Activated CD4-positive, alpha-beta T cell treated with anti-CD3 and anti-CD28 coated beads for 1 hour (primary cell): ENCODE measurements around the gene ZNF319.

Source experiments
- DNase-seq: peaks from one replicate; pipeline ENCODE4 v3.0.0-alpha.2; 2020

Gene ZNF319

DNA sequence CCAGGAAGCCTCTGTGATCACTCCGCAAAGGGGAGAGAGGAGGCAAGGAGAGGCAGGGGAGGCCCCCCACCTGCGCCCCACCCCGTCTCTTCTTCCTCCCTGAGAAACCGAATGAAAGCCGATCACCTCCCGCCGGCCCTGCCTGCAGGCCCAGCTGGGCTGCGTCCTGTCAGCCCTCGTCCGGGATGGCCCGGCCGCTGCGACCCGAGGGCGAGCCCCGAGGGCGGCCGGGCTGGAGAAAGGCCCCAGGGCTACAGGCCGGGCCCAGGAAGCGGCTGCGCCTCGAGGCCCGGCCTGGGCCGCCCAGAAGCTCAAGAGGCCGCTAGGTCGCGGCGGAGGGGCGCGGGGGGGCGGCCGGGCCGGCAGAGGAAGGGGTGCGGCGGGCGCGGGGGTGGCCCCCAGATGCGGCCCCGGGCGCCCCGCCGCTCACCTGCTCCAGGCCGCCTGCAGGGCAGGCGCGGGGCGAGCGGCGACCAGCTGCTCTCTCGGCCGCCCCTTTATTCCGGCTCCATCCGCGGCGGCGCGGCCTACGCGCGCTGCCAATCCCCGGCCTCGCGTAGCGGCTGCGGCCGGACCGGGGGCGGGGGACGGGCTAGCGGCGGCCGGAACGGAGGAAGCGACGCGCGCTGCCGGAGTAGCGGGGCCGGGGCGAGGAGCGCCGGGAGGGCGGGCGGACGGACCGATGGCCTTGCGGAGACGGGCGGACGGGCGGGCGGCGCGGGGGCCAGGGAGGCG is at the start of gene ZNF319:
Gene ZNF319 (minus strand): TSS at position 702 of the 735 bp plus-strand sequence. CDS start 2,407 bp downstream, outside the sequence.
- no peak for DNase-seq

DNA sequence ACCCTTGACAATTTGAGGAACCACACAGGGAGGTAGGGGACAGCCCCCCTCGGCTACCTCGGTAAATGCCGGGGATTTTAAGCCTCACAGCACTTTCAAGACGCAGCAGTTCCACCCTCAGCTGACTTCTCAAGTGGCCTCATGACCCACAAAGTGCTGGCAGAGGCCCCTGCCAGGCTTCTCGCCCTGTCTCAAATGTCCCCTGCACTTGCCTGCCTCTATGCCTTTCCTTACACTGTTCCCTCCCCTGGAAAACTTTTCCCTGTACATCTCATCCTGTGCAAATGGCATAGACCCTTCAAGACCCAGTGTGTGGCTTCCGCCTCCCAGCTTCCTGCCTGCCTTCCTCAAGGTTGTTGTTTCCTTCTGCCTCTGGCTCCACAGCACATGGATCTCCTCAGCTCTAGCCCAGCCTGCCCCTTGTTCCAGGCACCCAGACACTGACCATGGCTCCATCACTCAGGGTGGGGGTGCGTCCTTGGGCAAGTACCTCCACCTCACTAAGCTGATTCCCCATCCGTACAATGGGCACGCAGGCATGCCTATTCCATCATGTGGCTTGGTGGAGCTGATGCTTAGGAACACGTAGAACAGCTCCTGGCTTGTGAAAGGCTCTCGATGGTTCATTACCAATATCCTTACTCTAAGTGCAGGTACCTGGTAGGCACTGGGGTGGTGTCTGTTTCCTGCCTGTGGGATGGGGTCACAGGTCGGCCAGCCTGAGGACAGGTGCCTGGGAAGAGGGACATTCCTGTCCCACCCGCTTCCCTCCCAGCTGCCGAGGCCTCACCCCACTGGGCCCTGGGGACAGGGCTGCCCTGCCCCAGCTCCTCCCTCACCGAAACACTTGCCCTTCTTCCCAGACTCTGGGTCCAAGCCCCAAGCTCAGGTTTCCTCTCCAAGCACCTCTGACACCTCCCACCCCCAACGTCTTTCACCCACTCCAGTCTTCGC is 49.0 kb upstream of the ZNF319 start:
- no peak for DNase-seq

DNA sequence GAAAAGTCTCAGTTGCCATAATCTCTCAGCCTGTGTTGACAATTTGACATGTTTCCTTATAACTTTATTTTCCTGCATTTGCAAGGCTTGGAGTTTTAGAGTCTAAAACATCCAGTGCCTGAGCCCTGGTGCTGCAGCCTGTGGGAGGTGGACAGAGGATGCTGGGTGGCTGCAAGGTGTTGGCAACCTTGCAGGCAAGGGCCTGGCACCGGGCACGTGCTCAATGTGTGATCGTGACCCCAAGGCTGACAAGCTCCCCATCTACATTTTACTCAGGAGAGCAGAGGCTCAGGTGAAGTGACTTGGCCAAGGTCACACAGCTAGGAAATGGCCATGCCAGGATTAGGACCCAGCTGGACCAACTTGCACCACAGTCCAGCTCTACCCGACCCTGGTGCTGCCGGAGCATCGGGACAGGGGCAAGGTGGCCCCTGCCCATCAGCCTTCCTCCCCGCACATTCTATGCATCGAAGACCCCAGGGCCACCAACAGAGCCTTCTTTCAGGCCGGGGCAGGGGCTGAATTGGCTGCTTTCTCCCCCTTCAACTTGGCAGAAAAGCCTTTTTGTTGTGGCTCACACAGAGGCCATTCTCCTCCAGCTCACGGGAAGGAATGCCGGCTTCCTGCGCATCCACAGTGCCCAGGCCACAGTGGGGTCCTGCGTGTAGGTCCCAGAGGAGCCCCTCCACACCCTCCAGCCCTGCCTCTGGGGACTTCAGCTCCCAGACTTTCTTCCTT is 48.2 kb upstream of the ZNF319 start:
- DNase-seq, result no peak

DNA sequence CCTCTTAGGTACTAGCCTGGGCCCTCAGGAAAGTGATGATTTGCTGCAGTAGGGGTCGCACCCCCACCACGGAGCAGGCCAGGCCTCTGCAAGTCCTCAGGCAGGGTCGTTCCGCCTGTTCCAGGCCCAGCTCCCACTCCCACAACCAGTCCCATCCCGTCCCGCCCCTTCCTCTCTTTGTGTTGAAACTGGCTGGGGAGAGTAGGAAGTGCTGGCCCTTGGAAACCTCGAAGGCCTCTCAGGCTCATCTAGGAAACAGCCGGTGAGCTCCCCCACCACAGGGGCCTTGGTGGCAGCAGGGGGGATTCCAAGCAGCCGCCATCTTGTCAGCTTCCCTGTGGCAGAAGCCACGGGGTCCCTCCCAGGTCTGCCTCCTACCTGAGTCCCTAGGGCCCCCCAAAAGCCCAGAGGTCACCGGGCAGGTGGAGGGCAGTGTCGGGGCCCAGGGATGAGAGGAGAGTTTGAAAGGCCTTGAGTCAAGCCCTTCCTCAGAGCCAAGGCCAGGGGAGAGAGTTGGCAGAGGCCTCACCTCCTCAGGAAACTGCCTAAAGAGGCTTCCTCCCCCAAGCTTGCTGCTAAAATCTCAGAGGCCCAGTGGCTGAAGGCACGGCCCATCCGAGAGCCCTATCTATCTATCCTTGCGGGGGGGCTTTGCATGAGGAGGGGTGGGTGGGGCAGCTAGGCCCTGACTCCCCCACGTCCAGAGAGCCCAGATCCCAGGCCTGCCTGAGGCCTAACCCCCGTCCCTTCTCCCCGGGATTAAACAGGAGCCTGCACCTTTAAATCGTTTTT is 47.3 kb upstream of the ZNF319 start:
- DNase-seq, result no peak

DNA sequence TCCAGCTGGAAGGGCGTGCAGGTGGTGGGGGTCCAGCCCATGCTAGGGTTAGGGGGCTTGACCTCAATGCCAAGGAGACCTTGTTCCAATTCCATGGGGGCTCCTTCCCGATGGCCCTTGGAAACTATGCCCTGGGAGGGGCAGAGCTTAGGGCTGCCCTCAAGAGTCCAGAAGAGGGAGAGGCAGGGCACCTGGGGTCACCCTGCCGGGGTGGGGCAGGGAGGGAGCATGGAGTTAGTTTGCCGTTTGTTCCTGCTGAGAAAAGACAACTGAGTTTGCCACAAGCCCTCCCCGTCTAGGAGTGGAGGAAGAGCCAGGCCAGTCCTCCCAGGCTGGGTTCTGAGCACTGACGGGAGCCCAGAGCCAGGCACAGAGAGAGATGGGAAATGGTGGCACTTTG is 46.5 kb upstream of the ZNF319 start:
- DNase-seq, result no peak

DNA sequence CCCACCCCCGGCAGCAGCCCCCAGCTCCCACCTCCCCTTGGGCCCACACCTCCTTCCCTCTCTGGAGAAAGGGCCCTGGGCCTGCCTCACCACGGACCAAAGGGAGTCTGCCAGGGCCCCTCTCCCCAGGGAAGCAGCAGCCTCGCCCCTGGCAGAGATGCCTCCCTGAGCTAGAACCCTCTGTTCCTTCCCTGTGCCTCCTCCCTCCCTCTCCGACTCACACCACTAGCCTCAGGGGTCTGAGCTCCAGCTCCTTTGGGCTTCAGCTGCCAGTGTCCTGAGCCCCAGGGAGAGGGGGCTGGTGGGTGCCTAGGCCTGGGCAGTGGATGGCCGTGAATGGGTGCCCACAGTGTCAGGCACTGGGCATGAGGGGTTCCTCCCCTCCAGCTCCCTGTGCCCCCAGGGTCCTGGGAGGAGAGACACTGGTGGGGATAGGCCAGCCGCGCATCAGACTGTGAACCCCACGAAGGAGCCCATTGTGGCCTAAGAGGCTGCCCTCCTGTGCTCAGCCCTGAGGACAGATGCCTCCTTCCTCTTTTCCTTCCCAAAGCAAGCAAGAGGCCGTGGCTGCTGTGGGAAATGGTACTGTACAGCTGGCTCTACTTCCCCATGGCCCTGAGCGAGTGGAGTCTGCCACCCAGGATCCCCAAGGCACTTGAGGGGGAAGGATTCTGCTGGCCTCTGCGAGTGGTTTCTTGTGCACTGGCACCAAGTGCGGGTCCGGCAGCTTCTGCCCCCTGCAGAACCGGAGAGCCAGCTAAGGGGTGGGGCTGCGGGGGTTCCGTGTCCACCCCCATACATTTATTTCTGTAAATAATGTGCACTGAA is 45.8 kb upstream of the ZNF319 start:
- DNase-seq, result no peak

DNA sequence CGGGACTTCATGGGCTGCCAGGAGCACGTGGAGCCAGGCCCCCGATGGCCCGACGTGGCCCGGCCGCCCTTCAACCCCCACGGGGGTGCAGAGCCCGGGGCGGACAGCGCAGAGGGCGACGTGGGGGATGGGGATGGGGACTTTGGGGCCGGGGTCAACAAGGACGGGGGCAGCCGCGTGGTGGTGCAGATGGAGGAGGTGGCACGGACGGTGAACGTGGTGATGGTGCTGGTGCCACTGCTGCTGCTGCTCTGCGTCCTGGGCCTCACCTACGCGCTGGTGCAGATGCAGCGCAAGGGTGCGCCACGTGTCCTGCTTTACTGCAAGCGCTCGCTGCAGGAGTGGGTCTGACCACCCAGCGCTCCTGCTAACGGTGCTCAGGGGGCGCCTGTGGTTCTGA is 44.6 kb upstream of the ZNF319 start:
- DNase-seq, result no peak

DNA sequence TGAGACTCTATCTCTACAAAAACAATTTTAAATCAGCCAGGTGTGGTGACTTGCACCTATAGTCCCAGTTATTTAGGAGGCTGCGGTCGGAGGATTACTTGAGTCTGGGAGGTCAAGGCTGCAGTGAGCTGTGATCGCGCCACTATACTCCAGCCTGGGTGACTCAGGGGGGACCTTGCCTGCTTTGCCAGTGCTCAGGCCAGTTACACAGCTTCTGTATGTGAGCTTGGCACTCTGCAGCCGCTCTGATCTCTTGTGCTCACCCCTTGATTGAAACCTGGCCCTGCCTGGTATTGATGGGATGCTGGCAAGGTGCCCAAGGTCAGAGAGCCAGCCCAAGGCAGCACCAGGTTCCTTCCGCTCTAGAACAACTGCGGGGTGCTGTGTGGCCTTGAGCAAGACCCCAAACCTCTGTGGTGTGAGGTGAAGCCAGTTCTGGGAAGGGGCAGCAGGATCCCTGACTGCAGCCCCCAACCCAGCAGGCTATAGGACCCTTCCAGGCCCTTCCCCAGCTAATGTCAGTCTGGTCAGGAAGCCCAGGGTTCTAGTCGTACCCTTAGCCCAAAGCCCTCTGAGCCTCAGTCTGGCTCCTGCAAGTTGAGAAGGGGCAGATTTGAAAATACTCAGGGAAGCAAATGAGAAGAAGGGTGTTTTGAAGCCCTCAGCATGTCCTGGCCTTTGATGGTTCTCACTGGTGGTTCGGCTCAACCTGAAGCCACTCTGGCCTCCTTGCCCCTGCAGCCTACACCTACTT is 44.0 kb upstream of the ZNF319 start:
- no peak for DNase-seq

DNA sequence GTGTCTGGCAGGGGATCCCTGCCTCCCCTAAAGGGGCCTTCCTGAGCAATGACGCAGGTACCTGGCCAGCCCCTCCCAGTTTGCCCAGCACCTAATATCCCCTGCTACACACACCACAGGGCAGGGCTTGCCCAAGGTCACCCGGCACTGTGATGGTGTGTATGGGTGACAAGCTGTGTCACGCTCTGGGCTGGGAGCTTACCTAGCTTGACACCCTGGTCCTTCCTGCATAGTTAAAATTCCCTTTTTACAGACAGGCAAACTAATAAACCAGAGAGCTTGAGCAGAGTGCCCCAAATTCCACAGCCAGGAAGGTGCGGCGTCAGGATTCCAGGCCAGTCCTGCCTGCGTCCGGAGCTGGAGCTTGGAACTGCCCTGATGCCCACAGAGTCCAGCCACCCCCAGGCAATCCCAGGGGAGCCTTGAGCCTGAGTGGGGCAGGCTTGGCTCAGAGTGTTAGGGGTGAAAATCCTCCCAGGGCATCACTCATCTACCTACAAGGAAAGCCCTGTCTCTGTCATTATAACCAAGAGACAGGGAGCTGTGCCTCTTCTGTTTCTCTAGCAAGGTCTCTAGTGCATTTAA is 43.2 kb upstream of the ZNF319 start:
- DNase-seq, result no peak

DNA sequence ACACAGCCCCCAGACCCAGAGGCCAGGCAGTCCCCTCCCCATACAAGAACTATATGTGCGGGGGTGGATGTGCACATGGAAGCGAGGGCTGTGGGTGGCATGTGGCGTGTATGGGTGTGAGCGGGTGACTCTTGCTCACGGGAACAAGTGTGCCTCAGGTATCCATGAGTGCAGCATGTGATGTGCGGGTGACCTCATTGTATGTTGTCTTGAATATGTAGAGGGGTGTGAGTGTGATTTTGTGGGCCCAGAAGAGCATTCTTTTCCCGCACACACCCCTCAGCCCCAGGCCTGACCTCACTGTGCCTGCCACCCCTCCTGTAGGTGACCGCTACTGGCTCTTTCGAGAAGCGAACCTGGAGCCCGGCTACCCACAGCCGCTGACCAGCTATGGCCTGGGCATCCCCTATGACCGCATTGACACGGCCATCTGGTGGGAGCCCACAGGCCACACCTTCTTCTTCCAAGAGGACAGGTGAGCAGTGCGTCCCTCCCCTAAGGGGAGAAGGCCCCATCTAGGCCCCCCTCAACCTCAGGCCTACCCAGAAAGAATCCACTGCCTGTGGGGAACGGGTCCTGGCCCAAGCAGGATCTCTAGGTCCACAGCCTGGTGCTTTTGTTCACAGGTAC is 42.5 kb upstream of the ZNF319 start:
- no peak for DNase-seq

DNA sequence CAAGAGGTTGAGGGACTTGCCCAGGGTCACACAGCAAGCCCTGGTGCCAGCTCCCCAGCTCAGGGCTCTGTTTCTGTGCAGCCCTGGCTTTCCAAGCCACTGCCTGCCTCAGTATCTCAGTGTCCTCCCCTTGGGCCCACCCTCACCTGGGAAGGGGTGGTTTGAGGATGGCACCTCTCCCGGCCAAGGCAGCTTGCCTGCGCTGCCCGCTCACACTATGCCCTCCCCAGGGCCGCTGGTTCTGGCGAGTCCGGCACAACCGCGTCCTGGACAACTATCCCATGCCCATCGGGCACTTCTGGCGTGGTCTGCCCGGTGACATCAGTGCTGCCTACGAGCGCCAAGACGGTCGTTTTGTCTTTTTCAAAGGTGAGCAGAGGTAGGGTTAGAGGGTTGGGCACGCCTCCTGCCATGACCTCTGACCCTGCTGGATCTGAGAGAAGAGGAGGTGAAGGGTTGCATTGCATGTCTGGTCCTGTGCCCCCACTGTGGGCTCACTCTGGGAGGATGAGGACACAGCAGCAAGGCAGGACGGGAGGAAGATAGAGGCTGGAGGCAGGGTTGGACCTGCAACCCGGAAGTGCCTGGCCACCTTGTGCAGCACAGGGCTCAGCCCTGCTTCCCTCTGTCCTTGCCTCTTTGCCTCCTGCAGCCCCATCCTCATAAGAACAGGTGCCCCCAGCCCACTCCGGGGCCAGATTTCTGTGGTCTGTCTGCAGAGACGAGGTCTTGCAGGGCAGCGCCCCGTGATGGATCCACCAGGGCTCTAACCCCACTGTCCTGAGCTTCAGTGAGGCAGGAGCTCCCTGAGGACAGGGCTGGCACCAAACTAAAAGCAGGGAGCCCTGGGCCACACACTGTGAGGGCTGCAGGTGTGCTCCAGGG is 41.8 kb upstream of the ZNF319 start:
- DNase-seq, result no peak

DNA sequence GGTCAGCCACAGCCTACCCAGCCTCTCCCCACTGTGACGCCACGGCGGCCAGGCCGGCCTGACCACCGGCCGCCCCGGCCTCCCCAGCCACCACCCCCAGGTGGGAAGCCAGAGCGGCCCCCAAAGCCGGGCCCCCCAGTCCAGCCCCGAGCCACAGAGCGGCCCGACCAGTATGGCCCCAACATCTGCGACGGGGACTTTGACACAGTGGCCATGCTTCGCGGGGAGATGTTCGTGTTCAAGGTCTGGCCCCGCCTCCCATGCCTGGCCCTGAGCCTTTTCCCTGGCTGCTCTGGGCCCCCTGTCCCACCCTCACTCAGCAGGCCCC is 41.1 kb upstream of the ZNF319 start:
- no peak for DNase-seq

DNA sequence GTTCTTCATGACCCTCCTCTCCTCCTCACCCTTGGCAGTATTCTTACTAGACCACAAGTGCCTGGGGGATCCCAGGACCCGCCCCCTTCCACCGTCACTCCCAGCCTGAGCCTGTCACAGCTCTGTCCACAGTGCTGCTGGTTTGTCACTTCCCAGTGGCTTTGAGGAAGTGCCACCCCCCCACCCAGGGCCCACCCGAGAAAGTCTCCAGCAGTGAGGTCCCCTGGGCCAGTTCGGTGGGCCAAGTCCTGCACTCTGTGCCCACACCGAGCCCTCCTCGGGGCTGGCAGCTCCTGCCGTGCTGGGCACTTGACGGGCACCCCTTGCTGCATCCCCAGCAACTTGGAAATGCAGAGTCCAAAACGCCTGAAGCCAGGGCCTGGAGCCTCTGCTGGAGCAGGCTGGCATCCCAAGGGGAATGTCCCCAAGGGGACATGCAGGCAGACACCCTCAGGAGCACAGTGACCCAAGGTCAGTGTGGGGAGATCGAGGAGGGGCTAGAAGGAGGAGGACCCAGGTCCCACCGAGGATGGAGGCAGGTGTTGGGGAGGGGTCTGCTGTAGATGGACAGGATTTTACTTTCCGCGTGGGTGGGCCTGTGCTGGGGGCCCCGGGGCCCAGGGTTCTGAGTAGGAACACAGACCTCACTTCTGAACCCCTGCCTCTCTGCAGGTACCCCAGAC is 40.6 kb upstream of the ZNF319 start:
- DNase-seq, result no peak

DNA sequence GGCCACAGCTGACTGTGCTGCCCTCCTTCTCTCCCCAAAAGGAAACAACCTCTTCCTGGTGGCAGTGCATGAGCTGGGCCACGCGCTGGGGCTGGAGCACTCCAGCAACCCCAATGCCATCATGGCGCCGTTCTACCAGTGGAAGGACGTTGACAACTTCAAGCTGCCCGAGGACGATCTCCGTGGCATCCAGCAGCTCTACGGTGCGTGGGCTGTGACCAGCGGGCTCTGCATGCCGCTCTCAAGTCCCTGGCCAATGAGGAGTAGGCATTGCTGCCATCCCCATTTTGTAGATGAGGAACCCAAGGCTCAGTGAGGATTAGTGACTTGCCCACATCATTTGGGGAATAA is 40.0 kb upstream of the ZNF319 start:
- no peak for DNase-seq

DNA sequence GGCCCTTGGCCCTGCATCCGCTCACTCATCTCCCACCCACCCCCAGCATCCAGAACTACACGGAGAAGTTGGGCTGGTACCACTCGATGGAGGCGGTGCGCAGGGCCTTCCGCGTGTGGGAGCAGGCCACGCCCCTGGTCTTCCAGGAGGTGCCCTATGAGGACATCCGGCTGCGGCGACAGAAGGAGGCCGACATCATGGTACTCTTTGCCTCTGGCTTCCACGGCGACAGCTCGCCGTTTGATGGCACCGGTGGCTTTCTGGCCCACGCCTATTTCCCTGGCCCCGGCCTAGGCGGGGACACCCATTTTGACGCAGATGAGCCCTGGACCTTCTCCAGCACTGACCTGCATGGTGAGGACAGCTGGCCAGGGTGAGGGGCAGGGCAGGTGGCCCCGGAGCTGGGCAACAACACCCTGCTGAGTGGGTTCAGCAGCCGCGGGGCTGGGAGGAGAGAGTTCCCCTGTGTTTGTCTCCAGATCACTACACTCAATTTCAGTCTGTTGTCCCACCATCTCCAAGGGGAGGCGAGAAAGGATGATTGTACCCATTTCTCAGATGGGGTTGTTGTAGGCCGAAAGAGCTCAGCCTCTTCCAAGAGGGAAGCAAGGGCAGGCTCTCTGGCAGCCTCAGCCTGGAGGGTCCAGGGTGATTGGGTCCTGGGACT is 39.5 kb upstream of the ZNF319 start:
- DNase-seq, result no peak

DNA sequence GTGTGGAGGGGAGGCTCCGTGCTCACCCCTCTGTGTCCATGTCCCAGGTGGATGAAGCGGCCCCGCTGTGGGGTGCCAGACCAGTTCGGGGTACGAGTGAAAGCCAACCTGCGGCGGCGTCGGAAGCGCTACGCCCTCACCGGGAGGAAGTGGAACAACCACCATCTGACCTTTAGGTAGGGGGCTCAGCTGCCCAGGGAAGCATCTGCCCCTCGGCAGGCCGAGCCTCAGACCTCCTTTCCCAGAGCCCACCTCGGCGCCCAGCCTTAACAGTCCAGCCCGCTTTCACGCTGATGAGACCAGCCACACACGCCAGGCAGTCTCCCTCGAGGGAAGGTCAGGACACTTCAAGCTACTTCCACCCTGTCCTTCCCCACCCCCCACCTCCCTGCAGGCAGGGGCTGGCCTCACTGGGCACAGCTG is 37.8 kb upstream of the ZNF319 start:
- no peak for DNase-seq

DNA sequence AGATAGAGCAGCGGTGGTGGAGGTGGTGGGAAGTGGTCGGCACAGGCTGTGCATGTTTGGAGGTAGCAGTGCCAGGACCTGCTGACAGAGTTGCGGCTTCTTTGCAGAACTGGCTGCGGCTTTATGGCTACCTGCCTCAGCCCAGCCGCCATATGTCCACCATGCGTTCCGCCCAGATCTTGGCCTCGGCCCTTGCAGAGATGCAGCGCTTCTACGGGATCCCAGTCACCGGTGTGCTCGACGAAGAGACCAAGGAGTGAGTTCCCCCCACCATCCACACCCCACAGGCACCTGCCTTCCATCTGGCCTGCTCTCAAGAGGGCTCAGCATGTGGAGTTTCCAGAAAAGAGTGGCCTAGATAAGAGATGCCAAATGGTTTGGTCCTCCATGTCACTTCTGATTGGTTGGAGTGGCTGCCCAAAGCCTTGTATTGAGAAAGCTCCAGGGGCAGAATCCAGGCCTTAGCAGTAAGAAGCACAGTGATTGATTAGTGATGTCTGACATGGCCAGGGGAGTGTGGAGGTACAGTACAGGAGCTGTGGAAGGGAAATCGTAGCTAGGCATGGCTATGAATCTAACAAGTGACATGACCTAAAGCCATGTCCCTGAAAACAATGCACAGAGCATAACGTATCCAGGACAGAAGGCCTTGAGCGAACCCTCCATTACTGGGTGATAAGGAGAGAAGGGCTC is 37.0 kb upstream of the ZNF319 start:
- no peak for DNase-seq
